IMR-90 (cell line): ENCODE data around the gene FOXF1.
A peak's percentile ranks its signal among the peaks of the same experiment; 100 is the strongest.

Experiments used
- MAFK ChIP-seq: IDR thresholded peaks from 2 replicates; pipeline ENCODE4 v1.6.1; 2012; ENCODE audit warnings: low read depth, low read length, improper control_type of control experiment
- MAZ ChIP-seq: IDR thresholded peaks from 2 replicates; pipeline ENCODE4 v1.6.1; 2012; ENCODE audit warnings: low read depth, mild to moderate bottlenecking, low read length, improper control_type of control experiment, moderate library complexity, borderline replicate concordance
- POLR2A ChIP-seq: IDR thresholded peaks from 2 replicates; pipeline ENCODE4 v1.6.1; 2012; ENCODE audit warnings: mild to moderate bottlenecking, low read depth, low read length
- RAD21 ChIP-seq: IDR thresholded peaks from 2 replicates; pipeline ENCODE4 v1.6.1; 2012; ENCODE audit warnings: low read length, improper control_type of control experiment
- SMC3 ChIP-seq: fragments of 150-350 bp; IDR thresholded peaks from 2 replicates; pipeline ENCODE4 v1.6.1; 2016; ENCODE audit warnings: low read depth, mild to moderate bottlenecking, antibody characterized with exemption, low read length, moderate library complexity
- USF2 ChIP-seq: fragments of 150-350 bp; IDR thresholded peaks from 2 replicates; pipeline ENCODE4 v1.6.1; 2017; ENCODE audit warnings: mild to moderate bottlenecking, antibody characterized with exemption, low read length, low read depth
- TF ChIP-seq, protein P1 (sequence below): conservative IDR thresholded peaks from 2 replicates; pipeline ENCODE4 v1.5.1; 2012; ENCODE audit warnings: mild to moderate bottlenecking, low read depth, low read length, improper control_type of control experiment

- TF ChIP-seq, protein P1, sequence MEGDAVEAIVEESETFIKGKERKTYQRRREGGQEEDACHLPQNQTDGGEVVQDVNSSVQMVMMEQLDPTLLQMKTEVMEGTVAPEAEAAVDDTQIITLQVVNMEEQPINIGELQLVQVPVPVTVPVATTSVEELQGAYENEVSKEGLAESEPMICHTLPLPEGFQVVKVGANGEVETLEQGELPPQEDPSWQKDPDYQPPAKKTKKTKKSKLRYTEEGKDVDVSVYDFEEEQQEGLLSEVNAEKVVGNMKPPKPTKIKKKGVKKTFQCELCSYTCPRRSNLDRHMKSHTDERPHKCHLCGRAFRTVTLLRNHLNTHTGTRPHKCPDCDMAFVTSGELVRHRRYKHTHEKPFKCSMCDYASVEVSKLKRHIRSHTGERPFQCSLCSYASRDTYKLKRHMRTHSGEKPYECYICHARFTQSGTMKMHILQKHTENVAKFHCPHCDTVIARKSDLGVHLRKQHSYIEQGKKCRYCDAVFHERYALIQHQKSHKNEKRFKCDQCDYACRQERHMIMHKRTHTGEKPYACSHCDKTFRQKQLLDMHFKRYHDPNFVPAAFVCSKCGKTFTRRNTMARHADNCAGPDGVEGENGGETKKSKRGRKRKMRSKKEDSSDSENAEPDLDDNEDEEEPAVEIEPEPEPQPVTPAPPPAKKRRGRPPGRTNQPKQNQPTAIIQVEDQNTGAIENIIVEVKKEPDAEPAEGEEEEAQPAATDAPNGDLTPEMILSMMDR = no peak
- TF ChIP-seq RAD21 = no peak; the same call in 1 of the 2 replicates
- no peak; the same call in 1 of the 2 replicates for TF ChIP-seq USF2
- TF ChIP-seq MAFK = no peak
- TF ChIP-seq SMC3 = no peak
- TF ChIP-seq POLR2A = peak; percentile 25; the same call in 1 of the 2 replicates
- peak; percentile 83 for TF ChIP-seq MAZ
Observed at GRCh38 chr16:86508028-86508946, 2.0 kb upstream of the FOXF1 start.
